ENCODE measurements around the gene NELFA. TPM values are rescaled to one million over a fixed set of nuclear protein-coding genes. Genes with fewer than 3 reads are reported as not detected.

The NELFA gene
- total RNA-seq, 1 experiment from 2014 or later, result 56.1 TPM

DNA sequence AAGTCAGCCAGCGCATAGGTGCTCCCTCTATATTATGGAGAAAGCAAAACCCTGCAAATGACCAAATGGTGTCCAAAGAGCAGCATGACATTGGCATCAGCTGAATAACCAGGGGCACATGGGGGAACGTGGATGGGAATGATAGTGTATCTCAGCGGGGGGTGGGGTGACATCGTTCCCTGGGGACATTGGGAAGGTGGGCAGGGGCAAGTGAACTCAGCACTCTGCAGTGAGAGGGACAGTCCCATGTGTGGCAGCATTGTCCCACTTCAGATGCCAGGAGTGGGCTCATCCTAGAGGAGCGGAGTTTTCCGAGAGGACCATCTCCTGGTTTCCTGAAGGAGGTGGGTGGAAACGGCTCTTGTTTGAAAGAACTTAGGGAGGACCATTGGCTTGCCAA is 64.8 kb downstream of the NELFA start:
- Histone ChIP-seq H3K4me1 (ENCODE audit: control insufficient read depth in 1 of 2, insufficient read depth in 2 of 2, low read length in 2 of 2) (peaks cover 19 to 25% of the 10 kb centered on the region in 2 experiments), H3K27ac (ENCODE audit: low read depth, low read length) (no peak overlapping the region), H4K20me1 (ENCODE audit: insufficient read depth) (peaks cover 2% of the 10 kb centered on the region; the same call in 1 of the 2 replicates), H3K4me2 (ENCODE audit: low read length) (no peak overlapping the region), H3K4me3 (replicated peaks in 1 of 2; ENCODE audit: low read depth in 1 of 2, low read length in 2 of 2) (no peak overlapping the region), H3K36me3 (ENCODE audit: control insufficient read depth in 1 of 2, insufficient read depth in 2 of 2, low read length in 2 of 2) (peaks cover 20 to 42% of the 10 kb centered on the region in 2 experiments), H3K9me3 (ENCODE audit: control insufficient read depth in 1 of 2, insufficient read depth in 1 of 2, low read depth in 1 of 2, low read length in 2 of 2) (no peaks in the 10 kb centered on the region), H3K79me2 (ENCODE audit: insufficient read depth, low read length) (peaks cover 59% of the 10 kb centered on the region), H3K9ac (ENCODE audit: low read length) (no peak overlapping the region), H2AFZ (ENCODE audit: low read depth, low read length, poor library complexity, severe bottlenecking) (no peak overlapping the region), H3K9me2 (ENCODE audit: insufficient read depth) (no peaks in the 10 kb centered on the region), H3K27me3 (ENCODE audit: insufficient read depth, low read length) (no peaks in the 10 kb centered on the region)
- ChIA-PET RAD21 (ENCODE audit: low non-redundant PET in 1 of 2, low total read pairs in 2 of 2, uncharacterized antibody in 2 of 2, unreplicated experiment in 2 of 2) (no interaction called here), POLR2A (no interaction called here), CTCF (no interaction called here)
- intact Hi-C loops (cut with micrococcal nuclease), result no loop called here
- no peak for ATAC-seq
- TF ChIP-seq CEBPB (IDR thresholded peaks at IDR 0.05; ENCODE audit: low read depth) (no peak), YY1 (IDR thresholded peaks at IDR 0.05; ENCODE audit: extremely low read depth, insufficient replicate concordance, low read depth, low read length) (no peak), EZH2 (IDR thresholded peaks at IDR 0.05) (no peak), EGR1 (IDR thresholded peaks at IDR 0.05; ENCODE audit: low read depth) (no peak), SP1 (IDR thresholded peaks at IDR 0.05; ENCODE audit: low read depth) (no peak), CBX3 (IDR thresholded peaks at IDR 0.05; ENCODE audit: low read depth) (no peak), SRF (IDR thresholded peaks at IDR 0.05; ENCODE audit: low read depth) (no peak), JUND (IDR thresholded peaks at IDR 0.05) (no peak), ZFX (IDR thresholded peaks at IDR 0.05) (no peak), SIN3A (IDR thresholded peaks at IDR 0.05; ENCODE audit: low read depth) (no peak), RAD21 (IDR thresholded peaks at IDR 0.05; ENCODE audit: low read depth) (no peak), FOSL1 (IDR thresholded peaks at IDR 0.05; ENCODE audit: low read depth) (no peak), EZH2phosphoT487 (IDR thresholded peaks at IDR 0.05; ENCODE audit: borderline replicate concordance) (no peak)
- TF ChIP-seq, protein P1, sequence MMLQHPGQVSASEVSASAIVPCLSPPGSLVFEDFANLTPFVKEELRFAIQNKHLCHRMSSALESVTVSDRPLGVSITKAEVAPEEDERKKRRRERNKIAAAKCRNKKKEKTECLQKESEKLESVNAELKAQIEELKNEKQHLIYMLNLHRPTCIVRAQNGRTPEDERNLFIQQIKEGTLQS (IDR thresholded peaks at IDR 0.05), result no peak
- TF ChIP-seq, protein P2, sequence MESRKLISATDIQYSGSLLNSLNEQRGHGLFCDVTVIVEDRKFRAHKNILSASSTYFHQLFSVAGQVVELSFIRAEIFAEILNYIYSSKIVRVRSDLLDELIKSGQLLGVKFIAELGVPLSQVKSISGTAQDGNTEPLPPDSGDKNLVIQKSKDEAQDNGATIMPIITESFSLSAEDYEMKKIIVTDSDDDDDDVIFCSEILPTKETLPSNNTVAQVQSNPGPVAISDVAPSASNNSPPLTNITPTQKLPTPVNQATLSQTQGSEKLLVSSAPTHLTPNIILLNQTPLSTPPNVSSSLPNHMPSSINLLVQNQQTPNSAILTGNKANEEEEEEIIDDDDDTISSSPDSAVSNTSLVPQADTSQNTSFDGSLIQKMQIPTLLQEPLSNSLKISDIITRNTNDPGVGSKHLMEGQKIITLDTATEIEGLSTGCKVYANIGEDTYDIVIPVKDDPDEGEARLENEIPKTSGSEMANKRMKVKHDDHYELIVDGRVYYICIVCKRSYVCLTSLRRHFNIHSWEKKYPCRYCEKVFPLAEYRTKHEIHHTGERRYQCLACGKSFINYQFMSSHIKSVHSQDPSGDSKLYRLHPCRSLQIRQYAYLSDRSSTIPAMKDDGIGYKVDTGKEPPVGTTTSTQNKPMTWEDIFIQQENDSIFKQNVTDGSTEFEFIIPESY (IDR thresholded peaks at IDR 0.05; ENCODE audit: extremely low read depth, insufficient replicate concordance, low read length), result no peak
- no TSS peak for BruUV-seq (replicated peaks)
- no peak for DNase-seq (ENCODE audit: low read depth, low spot score)

Measured in HCT116 (cell line).